ENCODE results near the gene ALG14.

GRCh38 chr1:95084317-95085176 is 11.8 kb upstream of the ALG14 start:
- no peak for TF ChIP-seq TCF12 (IDR thresholded peaks at IDR 0.05)
- TF ChIP-seq CTCF (IDR thresholded peaks at IDR 0.05): peak; percentile 68
- TF ChIP-seq FOSL2 (IDR thresholded peaks at IDR 0.05; ENCODE audit: borderline replicate concordance, low read depth): no peak
- TF ChIP-seq RAD21 (IDR thresholded peaks at IDR 0.05; ENCODE audit: low read length): peak; percentile 53
- no peak for TF ChIP-seq NRF1 (IDR thresholded peaks at IDR 0.05; ENCODE audit: low read depth, low read length)
- TF ChIP-seq POLR2AphosphoS5 (IDR thresholded peaks at IDR 0.05; ENCODE audit: low read depth, low read length): no peak

Measured in SK-N-SH (cell line).